HG03460 (cell line): ENCODE results near the gene FSTL1.

Source experiments
- ATAC-seq: cut with Tn5 transposase; IDR thresholded peaks from one replicate; pipeline ENCODE4 v1.9.1; 2021; ENCODE audit not compliant: unreplicated experiment

The FSTL1 gene

GRCh38 chr3:120440762-120441161, 10.0 kb downstream of the FSTL1 start:
- ATAC-seq, result no peak

- ATAC-seq, result no peak
These were observed 10.6 kb downstream of the FSTL1 start for GRCh38 chr3:120440001-120440703.

GRCh38 chr3:120438665-120439370, 12.0 kb downstream of the FSTL1 start:
- ATAC-seq, result no peak

GRCh38 chr3:120438216-120438615, 12.6 kb downstream of the FSTL1 start:
- ATAC-seq, result no peak

- ATAC-seq, result no peak
These were observed 13.2 kb downstream of the FSTL1 start for GRCh38 chr3:120437559-120437958.

GRCh38 chr3:120436523-120437050, 14.2 kb downstream of the FSTL1 start:
- no peak for ATAC-seq

GRCh38 chr3:120435621-120436020, 15.2 kb downstream of the FSTL1 start:
- no peak for ATAC-seq

- ATAC-seq, result no peak
These were observed 17.0 kb downstream of the FSTL1 start for GRCh38 chr3:120433662-120434331.

GRCh38 chr3:120432150-120432860, 18.5 kb downstream of the FSTL1 start:
- ATAC-seq, result no peak

- no peak for ATAC-seq
These were observed 20.9 kb downstream of the FSTL1 start for GRCh38 chr3:120429921-120430361.

GRCh38 chr3:120428924-120429323, 21.9 kb downstream of the FSTL1 start:
- no peak for ATAC-seq

- ATAC-seq, result no peak
These were observed 23.6 kb downstream of the FSTL1 start for GRCh38 chr3:120427201-120427600.

GRCh38 chr3:120425572-120426250, 25.1 kb downstream of the FSTL1 start:
- ATAC-seq, result no peak

- ATAC-seq, result no peak
These were observed 25.7 kb downstream of the FSTL1 start for GRCh38 chr3:120424976-120425570.

- ATAC-seq, result no peak
These were observed 26.3 kb downstream of the FSTL1 start for GRCh38 chr3:120424506-120424905.

- no peak for ATAC-seq
These were observed 27.4 kb downstream of the FSTL1 start for GRCh38 chr3:120423432-120423831.

- no peak for ATAC-seq
These were observed 28.9 kb downstream of the FSTL1 start for GRCh38 chr3:120421926-120422325.

GRCh38 chr3:120420928-120421551, 29.8 kb downstream of the FSTL1 start:
- ATAC-seq, result no peak

GRCh38 chr3:120420360-120420759, 30.4 kb downstream of the FSTL1 start:
- no peak for ATAC-seq

GRCh38 chr3:120419797-120420196, 31.0 kb downstream of the FSTL1 start:
- ATAC-seq, result no peak
